Heart right ventricle (tissue), 16 donors: Measurements from ENCODE around the gene SLC22A23. TPM values are rescaled to one million over a fixed set of nuclear protein-coding genes. Genes with fewer than 3 reads are reported as not detected.

Experiments
- ATAC-seq, 8 donors: fragments of 200-7000 bp; cut with Tn5 transposase; one replicate each; pipeline ENCODE4 v1.9.1; 2020; ENCODE audit warnings: mild to moderate bottlenecking in 8 of 8, moderate library complexity in 8 of 8, moderate number of reproducible peaks in 1 of 8
- DNase-seq, 2 donors: peaks; one replicate each; pipeline ENCODE4 v3.0.0-alpha.2; 2020
- H3K27ac ChIP-seq, 10 donors: fragments of 200-600 bp; sonication (generic) in 2 of 10; one replicate each; pipeline versions ENCODE4 v1.5.0 to v1.8.0; 2020 to 2022; ENCODE audit warnings: mild to moderate bottlenecking in 3 of 10
- H3K27me3 ChIP-seq, 7 donors: fragments of 200-600 bp; one replicate each; pipeline ENCODE4 v1.8.0; 2021 to 2022; ENCODE audit warnings: mild to moderate bottlenecking in 2 of 7
- H3K36me3 ChIP-seq, 9 donors: fragments of 200-600 bp; sonication (generic) in 1 of 9; one replicate each; pipeline versions ENCODE4 v1.5.0 to v1.8.0; 2020 to 2022; ENCODE audit warnings: mild to moderate bottlenecking in 2 of 9
- H3K4me1 ChIP-seq, 9 donors: fragments of 200-600 bp; sonication (generic) in 1 of 9; one replicate each; pipeline versions ENCODE4 v1.5.0 to v1.8.0; 2020 to 2022; ENCODE audit warnings: mild to moderate bottlenecking in 4 of 9
- H3K4me3 ChIP-seq, 10 donors: fragments of 200-600 bp; sonication (generic) in 2 of 10; one replicate each; pipeline versions ENCODE4 v1.5.0 to v1.8.0; 2020 to 2022; ENCODE audit warnings: mild to moderate bottlenecking in 7 of 10, moderate library complexity in 2 of 10
- H3K9me3 ChIP-seq, 11 donors: fragments of 200-600 bp in 10 of 11; sonication (generic) in 2 of 11; one replicate each; pipeline versions ENCODE4 v1.5.0 to v1.8.0; 2013 to 2022; ENCODE audit warnings: mild to moderate bottlenecking in 2 of 11, control low read depth in 1 of 11, moderate library complexity in 1 of 11
- CTCF ChIP-seq, 9 donors: fragments of 200-600 bp; sonication (generic) in 2 of 9; IDR thresholded peaks; one replicate each; pipeline versions ENCODE4 v1.5.0 to v1.8.0; 2021 to 2022; ENCODE audit warnings: antibody characterized with exemption in 9 of 9, mild to moderate bottlenecking in 5 of 9, moderate library complexity in 1 of 9
- WGBS, 2 donors: extraction: QIAGEN DNeasy Blood & Tissue Kit; methylation state at CpG; one replicate each; pipeline ENCODE4 v1.1.7; 2013; ENCODE audit warnings: inconsistent platforms in 1 of 2; 5-methylcytosine and 5-hydroxymethylcytosine counted together
- intact Hi-C, 10 donors: fragments of 100-400 bp; cut with DNase I; formaldehyde crosslinking; loops; one replicate each; pipeline versions ENCODE4 v1.11.1 to v1.14.2; 2022
- polyA plus RNA-seq, 2 donors: library from polyadenylated mRNA; stranded (reverse); fragments of 200-250 nt; gene quantifications; one replicate each; pipeline ENCODE4 v1.2.3, GENCODE V29; 2013
- total RNA-seq, 10 donors: library from RNA; stranded (reverse); fragmentation: NEBNext Ultra II Directional in 3 of 10; extraction: Animal tissue kit (Norgen Biotek cat#: 25700) in 3 of 10; gene quantifications; one replicate each; pipeline versions ENCODE4 v1.2.1 to v1.2.4, GENCODE V29; 2021 to 2023
- donor health status: Arrhythmogenic right ventricular cardiomyopathy.
- donor health status: ischemic (EF 13 %, LVEDD 7.1; RV severe dilation, severe dysfunction).
- donor health status: healthy with polysubstance abuse.
- donor health status: DM: no; HTN: yes; CAD: no.
- donor health status: DM: no; HTN: no; CAD: no.
- donor health status: ischemic (EF 25% LVEDD 6.9; RV normal size, moderate dysfunction).
- donor health status: ischemic (EF 25% LVEDD 5.7; RV mildly dilated, moderate dysfunction).
- donor health status: healthy.
- donor health status: DM: yes; HTN: yes; CAD: no.
- donor health status: Ischemic cardiomyopathy.
- donor health status: ischemic (EF 35%, LVEDD 5.7; RV mildly dilated, moderate dysfunction).
- donor health status: nonischemic (EF 11% LVEDD 7.7; RV severe dilation, severe dysfunction).
- donor health status: DM: yes; HTN: yes; CAD: no.
- donor health status: PGD.
- donor health status: ischemic (EF 29% LVEDD 5.4; RV normal size, mild dysfunction).
- donor health status: nonischemic (EF 23%, LVEDD 6.1; RV moderate dilation, normal function).

Gene SLC22A23
- total and polyA plus RNA-seq, 12 donors = 1.9 to 7.8 (median 5.1) TPM

- H3K4me3 ChIP-seq = no peak overlapping the region
- H3K36me3 ChIP-seq = peaks cover 0 to 10% (median 0%) of the 10 kb centered on the region in 9 donors
- no peak for ATAC-seq
- no peak for TF ChIP-seq CTCF (IDR thresholded peaks at IDR 0.05)
- DNase-seq = no peak
- H3K9me3 ChIP-seq = no peaks in the 10 kb centered on the region
- no peaks in the 10 kb centered on the region for H3K27me3 ChIP-seq
- no peak overlapping the region for H3K27ac ChIP-seq
- intact Hi-C loops = loop anchor here in 3 of 10 donors (10.0 kb wide), 2 partner anchors 167 to 687 kb away; partner anchors contain the start of gene SLC22A23 (in 3 of the 3)
- 85 to 87% methylated on average over 17 of the region's 17 CpGs for WGBS, 2 donors
- peaks cover 0 to 15% (median 4%) of the 10 kb centered on the region in 9 donors for H3K4me1 ChIP-seq
These were observed 168.7 kb downstream of the SLC22A23 start for GRCh38 chr6:3287976-3288707.

- DNase-seq (no peak), ATAC-seq (no peak)
- Histone ChIP-seq H3K27ac (no peak overlapping the region), H3K27me3 (no peaks in the 10 kb centered on the region), H3K36me3 (peaks cover 0 to 16% (median 0%) of the 10 kb centered on the region in 9 donors), H3K4me3 (no peak overlapping the region), H3K9me3 (no peaks in the 10 kb centered on the region), H3K4me1 (peaks cover 0 to 16% (median 7%) of the 10 kb centered on the region in 9 donors)
- intact Hi-C loops = loop anchor here in 3 of 10 donors (10.0 kb wide), 2 partner anchors 167 to 687 kb away; partner anchors contain the start of gene SLC22A23 (in 3 of the 3)
- 90 to 94% methylated on average over 9 of the region's 9 CpGs for whole genome bisulfite sequencing, 2 donors
- TF ChIP-seq CTCF (IDR thresholded peaks at IDR 0.05) = no peak
These were observed 169.5 kb downstream of the SLC22A23 start for GRCh38 chr6:3287308-3287707.

GRCh38 chr6:3286641-3287171 is 170.1 kb downstream of the SLC22A23 start:
- Histone ChIP-seq H3K9me3 (no peaks in the 10 kb centered on the region), H3K4me1 (peaks cover 4 to 22% (median 12%) of the 10 kb centered on the region in 9 donors), H3K27me3 (no peaks in the 10 kb centered on the region), H3K4me3 (no peak overlapping the region), H3K27ac (no peak overlapping the region), H3K36me3 (peaks cover 0 to 16% (median 0%) of the 10 kb centered on the region in 9 donors)
- intact Hi-C loops = loop anchor here in 3 of 10 donors (10.0 kb wide), 2 partner anchors 168 to 688 kb away; partner anchors contain the start of gene SLC22A23 (in 3 of the 3)
- no peak for TF ChIP-seq CTCF (IDR thresholded peaks at IDR 0.05)
- no peak for DNase-seq
- WGBS, 2 donors = 96 to 97% methylated on average over 24 of the region's 24 CpGs
- ATAC-seq = peak in 1 of 8 donors; percentile 22

GRCh38 chr6:3285732-3286131 is 171.1 kb downstream of the SLC22A23 start:
- TF ChIP-seq CTCF (IDR thresholded peaks at IDR 0.05) = no peak
- Histone ChIP-seq H3K4me3 (no peak overlapping the region), H3K9me3 (no peaks in the 10 kb centered on the region), H3K27ac (no peak overlapping the region), H3K36me3 (peaks cover 0 to 16% (median 0%) of the 10 kb centered on the region in 9 donors), H3K4me1 (peaks cover 7 to 30% (median 17%) of the 10 kb centered on the region in 9 donors), H3K27me3 (no peaks in the 10 kb centered on the region)
- 91% methylated on average over 14 of the region's 14 CpGs for WGBS, 2 donors
- DNase-seq (no peak), ATAC-seq (no peak)
- intact Hi-C loops = loop anchor here in 3 of 10 donors (10.0 kb wide), 2 partner anchors 169 to 689 kb away; partner anchors contain the start of gene SLC22A23 (in 3 of the 3)
